GM19467 (cell line): ENCODE measurements around the gene OXTR.

Source experiments
- ATAC-seq: cut with Tn5 transposase; IDR thresholded peaks from one replicate; pipeline ENCODE4 v1.9.1; 2021; ENCODE audit warnings: mild to moderate bottlenecking, moderate library complexity; ENCODE audit not compliant: unreplicated experiment

Gene OXTR

DNA sequence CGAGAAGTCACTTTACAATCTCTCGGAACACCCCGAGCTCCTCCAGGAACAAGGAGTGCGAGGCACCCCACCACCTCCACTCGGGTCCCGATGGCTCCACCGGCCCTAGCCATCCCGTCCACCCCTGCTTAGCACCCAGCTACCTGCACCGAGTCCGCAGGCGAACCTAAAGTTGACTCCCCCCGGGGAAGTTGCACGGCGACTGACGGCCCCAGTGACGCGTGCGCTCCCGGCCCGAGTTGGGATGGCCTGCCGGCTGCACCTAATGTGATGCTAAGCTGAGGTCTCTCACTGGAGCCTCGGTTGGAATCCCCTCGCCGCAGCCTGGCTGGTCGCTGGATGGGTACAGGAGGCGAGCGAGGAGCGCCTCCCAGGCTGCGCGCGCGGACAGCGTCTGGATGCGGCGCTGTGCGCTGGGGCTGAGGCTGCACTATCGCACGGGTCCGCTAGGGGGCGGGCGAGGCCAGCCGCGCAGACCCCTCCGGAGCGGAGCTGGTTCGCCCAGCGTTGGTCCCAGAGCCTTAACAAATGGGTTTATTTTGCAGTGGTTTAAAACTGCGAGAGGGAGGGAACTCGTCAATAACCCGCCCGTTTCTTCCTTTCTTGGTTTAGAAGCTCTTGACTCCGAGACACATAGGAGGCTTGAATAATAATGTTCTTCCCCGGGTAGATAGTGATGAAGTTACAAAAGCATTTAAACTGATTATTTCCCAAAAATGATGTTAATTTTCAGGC, at the start of gene OXTR:
OXTR (minus strand) TSS at position 526 of the 735 bp plus-strand sequence. CDS start 1,426 bp downstream, outside the sequence.
- ATAC-seq, result peak; percentile 72

DNA sequence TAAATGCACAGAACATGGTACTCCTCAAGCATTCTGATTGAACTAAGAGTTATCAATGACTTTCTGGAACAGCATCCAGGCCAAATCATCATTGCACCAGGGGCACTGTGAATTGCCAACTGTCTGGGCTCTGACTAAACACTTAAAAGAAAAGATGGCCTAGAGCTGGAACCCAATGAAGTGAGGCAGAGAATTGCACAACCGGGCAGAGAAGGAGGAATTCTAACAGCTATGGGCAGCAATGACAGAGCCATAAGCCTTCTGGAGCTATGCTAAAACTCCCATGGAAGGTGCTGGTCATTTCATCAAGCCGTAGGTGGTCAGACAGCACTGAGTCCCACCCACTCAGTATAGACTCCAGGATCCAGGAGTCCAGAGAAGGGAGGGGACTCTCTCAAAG, 48.1 kb upstream of the OXTR start:
- ATAC-seq, result no peak

DNA sequence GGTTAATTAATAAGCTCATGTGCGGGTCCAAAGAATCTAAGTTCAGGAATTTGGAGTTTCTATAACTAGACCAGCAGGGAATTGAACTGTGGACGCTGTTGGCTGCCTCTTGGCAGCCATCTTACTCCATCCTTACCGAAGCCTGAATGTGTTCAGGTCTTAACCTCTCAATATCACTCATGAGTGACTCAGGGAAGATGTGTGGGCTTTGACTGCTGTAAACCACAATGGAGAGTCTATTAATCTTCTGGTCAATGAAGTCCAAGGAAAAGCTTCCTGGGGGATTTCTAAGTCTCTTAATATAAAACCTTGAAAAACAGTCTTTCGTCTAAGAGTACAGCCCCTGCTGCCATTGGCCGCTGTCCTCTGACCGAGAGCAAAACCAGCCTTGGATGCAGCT, 46.7 kb upstream of the OXTR start:
- no peak for ATAC-seq

- ATAC-seq, result no peak
Measured at GRCh38 chr3:8813411-8813810, 44.0 kb upstream of the OXTR start.

- no peak for ATAC-seq
Measured at GRCh38 chr3:8810561-8810960, 41.1 kb upstream of the OXTR start.

GRCh38 chr3:8805774-8806173, 36.4 kb upstream of the OXTR start:
- no peak for ATAC-seq

GRCh38 chr3:8802256-8802655, 32.8 kb upstream of the OXTR start:
- ATAC-seq, result no peak

GRCh38 chr3:8800016-8800415, 30.6 kb upstream of the OXTR start:
- ATAC-seq, result no peak

DNA sequence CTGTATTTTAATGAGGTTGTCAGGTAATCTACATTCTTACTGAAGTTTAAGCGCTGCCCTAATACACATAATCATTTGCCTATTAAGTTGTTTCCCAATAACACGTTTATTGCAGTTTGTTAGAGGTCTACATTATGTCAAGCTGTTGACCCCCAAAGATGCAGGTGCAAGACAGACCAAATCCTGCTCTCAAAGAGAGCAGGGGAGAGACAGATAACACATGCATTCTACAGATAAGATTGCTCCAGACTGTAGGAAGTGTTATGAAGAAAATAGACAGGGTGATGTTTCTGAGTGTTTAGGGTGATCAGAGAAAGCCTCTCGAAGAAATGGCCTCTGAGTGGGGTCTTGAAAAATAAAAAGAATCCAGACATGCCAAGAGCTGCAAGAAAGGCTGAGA, 24.8 kb upstream of the OXTR start:
- ATAC-seq, result no peak

GRCh38 chr3:8793242-8793641, 23.8 kb upstream of the OXTR start:
- ATAC-seq, result no peak

- no peak for ATAC-seq
Measured at GRCh38 chr3:8790529-8790928, 21.1 kb upstream of the OXTR start.

- no peak for ATAC-seq
Measured at GRCh38 chr3:8784676-8785435, 15.4 kb upstream of the OXTR start.

- no peak for ATAC-seq
Measured at GRCh38 chr3:8780279-8780678, 10.9 kb upstream of the OXTR start.

DNA sequence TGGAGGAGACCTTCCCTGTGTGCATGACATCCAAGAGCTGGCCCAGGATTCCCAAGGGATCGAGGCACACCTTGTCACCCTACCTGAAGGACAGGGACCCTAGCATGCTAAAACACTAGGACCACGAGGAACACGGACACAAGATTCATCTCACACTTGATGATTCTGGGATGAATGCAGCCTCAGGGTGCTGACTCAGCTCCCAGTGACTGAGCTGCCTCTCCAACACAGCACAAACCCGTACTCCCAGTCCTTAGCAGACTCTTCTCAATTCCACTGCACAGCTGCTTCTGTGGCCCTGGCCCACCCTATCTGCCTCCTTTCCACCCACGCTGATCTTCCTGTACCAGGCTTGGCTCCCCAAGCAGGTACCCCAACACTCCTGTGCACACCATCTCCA, 9.1 kb upstream of the OXTR start:
- ATAC-seq, result no peak

GRCh38 chr3:8777978-8778267, 8.5 kb upstream of the OXTR start:
- no peak for ATAC-seq

- no peak for ATAC-seq
Measured at GRCh38 chr3:8777201-8777977, 8.0 kb upstream of the OXTR start.

GRCh38 chr3:8776406-8776805, 7.0 kb upstream of the OXTR start:
- no peak for ATAC-seq

DNA sequence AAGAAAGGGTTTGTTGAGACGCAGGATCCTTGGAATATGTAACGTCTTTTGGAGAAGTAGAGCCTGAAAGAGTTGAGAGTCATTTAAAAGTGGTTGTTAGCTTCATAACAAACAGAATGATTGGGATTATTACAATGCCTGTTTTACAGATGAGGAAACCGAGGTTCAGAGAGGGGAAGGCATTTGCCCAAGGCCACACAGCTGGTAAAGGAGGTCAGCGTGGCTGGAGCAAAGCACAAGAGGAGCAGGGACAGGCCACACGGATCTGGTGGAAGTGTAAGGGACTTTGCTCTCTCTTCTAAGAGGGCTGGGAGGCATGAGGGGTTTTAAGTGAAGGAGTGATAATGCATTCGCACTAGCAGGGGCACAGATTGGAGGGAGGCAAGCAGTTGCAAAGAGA, 6.2 kb upstream of the OXTR start:
- ATAC-seq, result no peak

GRCh38 chr3:8775181-8775580, 5.8 kb upstream of the OXTR start:
- ATAC-seq, result no peak

DNA sequence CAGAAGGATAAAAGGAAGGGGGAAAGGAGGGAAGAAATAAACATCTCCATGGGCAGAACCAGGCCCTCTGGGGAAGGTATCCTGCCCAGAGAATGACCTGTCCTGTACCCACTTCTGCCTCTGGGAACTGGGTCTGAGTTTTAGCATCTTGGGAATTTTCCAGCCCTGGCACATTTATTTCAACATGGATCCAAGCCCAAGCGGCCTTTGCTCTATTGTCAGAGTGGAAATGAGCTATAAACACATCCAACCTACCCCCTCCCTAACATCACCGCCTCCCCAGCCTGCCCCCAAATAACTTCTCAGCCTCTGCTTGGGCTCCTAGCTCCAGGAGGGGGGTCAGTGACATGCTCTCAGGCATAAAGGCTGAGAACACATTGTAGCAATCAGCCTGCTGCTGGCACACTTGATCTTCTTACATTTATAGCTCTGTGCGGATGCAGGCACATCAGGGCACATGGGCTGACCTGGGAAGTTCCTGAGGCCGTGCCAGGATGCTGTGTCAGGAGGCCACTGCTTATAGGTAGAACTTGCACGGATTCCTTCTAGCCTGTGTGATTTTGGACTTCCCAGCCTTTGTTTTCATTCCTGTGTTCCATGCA, 4.6 kb upstream of the OXTR start:
- no peak for ATAC-seq

DNA sequence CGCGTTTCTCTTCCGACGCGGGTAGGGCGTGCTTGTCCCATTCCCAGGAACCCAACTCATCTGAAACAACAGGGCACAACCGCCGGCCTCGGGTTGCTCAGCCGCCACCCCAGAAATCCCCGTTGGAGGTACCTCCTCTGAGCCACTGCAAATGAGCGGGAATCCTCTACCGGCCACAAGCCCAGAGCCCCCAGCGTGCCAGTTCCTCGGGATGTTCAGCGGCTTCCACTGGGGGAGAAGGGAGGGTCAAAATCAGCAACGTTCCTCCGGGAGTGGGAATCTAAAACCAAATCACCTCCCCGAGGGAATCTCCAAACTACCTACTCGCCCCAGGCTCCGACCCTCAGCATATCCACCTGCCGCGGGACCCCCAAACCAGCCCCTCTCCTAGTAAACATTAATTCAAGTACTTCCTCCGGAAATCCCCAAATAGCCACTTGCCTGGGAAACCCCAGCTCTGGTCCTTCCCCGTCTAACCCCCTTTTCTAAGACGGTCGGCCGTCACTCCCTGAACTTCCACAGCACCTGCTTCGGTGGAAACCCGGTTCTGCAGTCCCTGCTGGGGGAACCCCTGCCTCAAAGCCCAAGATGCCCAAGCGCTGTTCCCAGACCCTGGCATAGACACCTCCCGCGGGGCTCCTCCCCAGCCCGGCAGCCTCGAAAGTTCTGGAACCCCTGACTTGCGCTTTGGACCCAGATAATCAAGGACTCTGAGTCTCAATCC, 887 bp downstream of the OXTR start:
- ATAC-seq, result peak; percentile 25
